ENCODE data around the gene PPARGC1A. TPM values are rescaled to one million over a fixed set of nuclear protein-coding genes. Genes with fewer than 3 reads are reported as not detected.

Gene PPARGC1A
- total and polyA plus RNA-seq, 2 experiments from 2014 or later: 6.7 to 16.6 TPM

DNA sequence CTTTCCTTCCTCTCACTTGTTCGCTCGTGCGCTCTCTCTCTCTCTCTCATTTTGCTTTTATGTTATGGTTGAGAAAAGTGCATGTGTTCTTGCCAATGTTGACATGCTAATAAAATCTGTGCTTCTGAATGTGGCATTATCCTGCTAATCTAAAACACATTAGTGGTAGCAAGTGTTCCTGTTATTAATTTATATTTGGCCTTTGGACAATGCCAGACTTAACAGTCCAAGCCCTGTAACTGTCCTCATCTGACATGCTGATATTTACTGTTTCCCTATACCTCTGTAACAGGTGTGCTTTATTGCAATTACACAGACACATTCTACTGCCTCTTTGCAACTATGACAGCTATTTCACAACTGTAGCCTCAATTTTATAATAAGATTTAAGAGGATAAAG is 2.7 kb downstream of the PPARGC1A start:
- Histone ChIP-seq H3K27me3 (no peaks in the 10 kb centered on the region), H3K9me2 (replicated peaks; ENCODE audit: insufficient read depth) (no peaks in the 10 kb centered on the region), H3K4me1 (ENCODE audit: insufficient read depth) (no peaks in the 10 kb centered on the region), H3K27ac (no peak overlapping the region), H4K20me1 (ENCODE audit: insufficient read depth, poor library complexity, severe bottlenecking) (no peaks in the 10 kb centered on the region), H3K79me2 (no peaks in the 10 kb centered on the region), H3K36me3 (replicated peaks; ENCODE audit: insufficient read depth, low read depth) (no peaks in the 10 kb centered on the region), H3K4me3 (no peak overlapping the region), H3K9me3 (ENCODE audit: low read depth) (no peaks in the 10 kb centered on the region), H2AFZ (no peak overlapping the region), H3K4me2 (peak overlapping the region; percentile 81)
- 91% methylated on average over 3 of the region's 3 CpGs for WGBS (ENCODE audit: low lambda C conversion rate, missing lambda C conversion rate)
- DNase-seq (ENCODE audit: low spot score): no peak
- TF ChIP-seq EZH2phosphoT487 (IDR thresholded peaks at IDR 0.05; ENCODE audit: low read depth, severe bottlenecking, unreplicated experiment) (no peak), EZH2 (IDR thresholded peaks at IDR 0.05; ENCODE audit: borderline replicate concordance) (no peak)
- TF ChIP-seq, protein P1, sequence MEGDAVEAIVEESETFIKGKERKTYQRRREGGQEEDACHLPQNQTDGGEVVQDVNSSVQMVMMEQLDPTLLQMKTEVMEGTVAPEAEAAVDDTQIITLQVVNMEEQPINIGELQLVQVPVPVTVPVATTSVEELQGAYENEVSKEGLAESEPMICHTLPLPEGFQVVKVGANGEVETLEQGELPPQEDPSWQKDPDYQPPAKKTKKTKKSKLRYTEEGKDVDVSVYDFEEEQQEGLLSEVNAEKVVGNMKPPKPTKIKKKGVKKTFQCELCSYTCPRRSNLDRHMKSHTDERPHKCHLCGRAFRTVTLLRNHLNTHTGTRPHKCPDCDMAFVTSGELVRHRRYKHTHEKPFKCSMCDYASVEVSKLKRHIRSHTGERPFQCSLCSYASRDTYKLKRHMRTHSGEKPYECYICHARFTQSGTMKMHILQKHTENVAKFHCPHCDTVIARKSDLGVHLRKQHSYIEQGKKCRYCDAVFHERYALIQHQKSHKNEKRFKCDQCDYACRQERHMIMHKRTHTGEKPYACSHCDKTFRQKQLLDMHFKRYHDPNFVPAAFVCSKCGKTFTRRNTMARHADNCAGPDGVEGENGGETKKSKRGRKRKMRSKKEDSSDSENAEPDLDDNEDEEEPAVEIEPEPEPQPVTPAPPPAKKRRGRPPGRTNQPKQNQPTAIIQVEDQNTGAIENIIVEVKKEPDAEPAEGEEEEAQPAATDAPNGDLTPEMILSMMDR (IDR thresholded peaks at IDR 0.05; ENCODE audit: poor library complexity): no peak

DNA sequence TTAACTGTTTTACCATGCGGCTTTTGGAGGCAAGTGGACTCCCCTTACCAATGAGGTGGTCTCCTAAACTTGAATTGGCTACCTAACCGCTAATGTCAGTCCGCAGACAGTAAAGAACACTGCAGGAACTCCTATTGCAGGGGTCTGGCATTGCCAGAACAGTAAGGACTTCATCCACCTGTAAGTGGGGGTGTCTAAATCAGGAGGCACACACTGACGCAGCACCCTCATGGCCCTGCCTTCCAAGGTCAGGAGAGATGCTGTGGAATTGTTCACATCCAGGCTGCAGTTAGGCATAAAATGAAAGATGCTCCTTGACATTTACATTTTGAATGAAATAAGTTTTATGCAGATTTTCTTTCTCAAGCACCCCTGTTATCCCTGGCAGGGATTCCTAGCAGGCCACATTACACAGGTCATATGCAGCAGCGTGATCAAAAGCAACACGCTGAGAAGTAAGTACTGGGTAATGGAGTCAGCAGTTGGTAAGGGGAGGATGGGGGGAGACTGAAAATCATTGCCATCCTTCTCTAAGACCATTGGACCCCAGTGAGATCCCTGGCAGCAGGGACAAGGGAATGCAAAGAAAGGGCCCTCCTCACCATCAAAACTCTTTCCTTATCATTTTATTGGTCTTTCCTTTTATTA is 3.8 kb downstream of the PPARGC1A start:
- Histone ChIP-seq H3K4me2 (no peak overlapping the region), H3K79me2 (no peaks in the 10 kb centered on the region), H3K36me3 (replicated peaks; ENCODE audit: insufficient read depth, low read depth) (no peaks in the 10 kb centered on the region), H3K9me2 (replicated peaks; ENCODE audit: insufficient read depth) (no peaks in the 10 kb centered on the region), H2AFZ (no peak overlapping the region), H3K9me3 (ENCODE audit: low read depth) (no peaks in the 10 kb centered on the region), H3K4me1 (ENCODE audit: insufficient read depth) (no peaks in the 10 kb centered on the region), H3K27me3 (no peaks in the 10 kb centered on the region), H3K4me3 (no peak overlapping the region), H3K27ac (no peak overlapping the region), H4K20me1 (ENCODE audit: insufficient read depth, poor library complexity, severe bottlenecking) (no peaks in the 10 kb centered on the region)
- DNase-seq (ENCODE audit: low spot score): no peak
- TF ChIP-seq EZH2phosphoT487 (IDR thresholded peaks at IDR 0.05; ENCODE audit: low read depth, severe bottlenecking, unreplicated experiment) (no peak), EZH2 (IDR thresholded peaks at IDR 0.05; ENCODE audit: borderline replicate concordance) (no peak)
- TF ChIP-seq, protein P1 (IDR thresholded peaks at IDR 0.05; ENCODE audit: poor library complexity): no peak
- WGBS (ENCODE audit: low lambda C conversion rate, missing lambda C conversion rate): 89% methylated on average over 6 of the region's 6 CpGs

DNA sequence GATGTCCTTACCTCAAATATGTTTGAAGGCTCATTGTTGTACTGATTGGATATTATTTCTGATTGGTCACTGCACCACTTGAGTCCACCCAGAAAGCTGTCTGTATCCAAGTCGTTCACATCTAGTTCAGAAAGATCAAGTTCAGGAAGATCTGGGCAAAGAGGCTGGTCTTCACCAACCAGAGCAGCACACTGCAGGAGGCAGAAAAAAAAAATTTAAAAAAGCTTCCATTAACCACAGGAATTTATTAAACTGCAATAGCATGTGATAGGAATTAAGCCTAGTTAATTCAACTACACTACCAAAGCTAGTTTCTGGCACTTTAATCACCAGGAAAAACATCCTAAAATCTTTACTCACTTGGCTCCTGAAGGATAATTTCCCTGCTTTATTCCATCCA is 5.1 kb downstream of the PPARGC1A start:
- Histone ChIP-seq H3K27ac (no peak overlapping the region), H3K9me3 (ENCODE audit: low read depth) (no peaks in the 10 kb centered on the region), H4K20me1 (ENCODE audit: insufficient read depth, poor library complexity, severe bottlenecking) (no peaks in the 10 kb centered on the region), H3K4me2 (no peak overlapping the region), H3K4me1 (ENCODE audit: insufficient read depth) (no peaks in the 10 kb centered on the region), H2AFZ (no peak overlapping the region), H3K79me2 (no peaks in the 10 kb centered on the region), H3K36me3 (replicated peaks; ENCODE audit: insufficient read depth, low read depth) (no peaks in the 10 kb centered on the region), H3K4me3 (no peak overlapping the region), H3K27me3 (no peaks in the 10 kb centered on the region), H3K9me2 (replicated peaks; ENCODE audit: insufficient read depth) (no peaks in the 10 kb centered on the region)
- 63% methylated on average over 1 of the region's 1 CpG for WGBS (ENCODE audit: low lambda C conversion rate, missing lambda C conversion rate)
- TF ChIP-seq EZH2 (IDR thresholded peaks at IDR 0.05; ENCODE audit: borderline replicate concordance) (no peak), EZH2phosphoT487 (IDR thresholded peaks at IDR 0.05; ENCODE audit: low read depth, severe bottlenecking, unreplicated experiment) (no peak)
- TF ChIP-seq, protein P1 (IDR thresholded peaks at IDR 0.05; ENCODE audit: poor library complexity): no peak
- DNase-seq (ENCODE audit: low spot score): no peak
